Measurements from ENCODE around the gene PSG1. TPM values are rescaled to one million over a fixed set of nuclear protein-coding genes. Genes with fewer than 3 reads are reported as not detected.
"Not testable (repeated sequence)": the region's sequence is repeated elsewhere in the genome, so short reads cannot be mapped to it uniquely, and the experiment has no call there.

Gene PSG1
- total RNA-seq, 4 donors from 2014 or later, result 0.29 TPM; not detected in 3

DNA sequence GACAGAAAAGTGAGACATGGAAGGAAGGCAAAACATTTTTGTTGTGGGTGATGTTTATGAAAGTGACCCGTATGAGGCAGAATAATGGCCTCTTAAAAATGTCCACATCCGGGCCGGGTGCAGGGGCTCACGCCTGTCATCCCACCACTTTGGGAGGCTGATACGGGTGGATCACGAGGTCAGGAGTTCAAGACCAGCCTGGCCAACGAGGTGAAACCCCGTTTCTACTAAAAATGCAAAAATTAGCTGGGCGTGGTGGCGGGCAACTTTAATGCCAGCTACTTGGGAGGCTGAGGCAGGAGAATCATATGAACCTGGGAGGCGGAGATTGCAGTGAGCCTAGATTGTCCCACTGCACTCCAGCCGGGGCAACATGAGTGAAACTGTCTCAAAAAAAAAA lies 20.2 kb upstream of the PSG1 start:
- H3K27ac ChIP-seq (replicated peaks in 1 of 4); intact Hi-C loops (cut with DNase I); H3K9me3 ChIP-seq; H3K4me3 ChIP-seq; H3K4me1 ChIP-seq; H3K27me3 ChIP-seq; H3K36me3 ChIP-seq; DNase-seq (ENCODE audit: extremely low spot score): not testable (repeated sequence)
- WGBS, result 89% methylated on average over 12 of the region's 12 CpGs

DNA sequence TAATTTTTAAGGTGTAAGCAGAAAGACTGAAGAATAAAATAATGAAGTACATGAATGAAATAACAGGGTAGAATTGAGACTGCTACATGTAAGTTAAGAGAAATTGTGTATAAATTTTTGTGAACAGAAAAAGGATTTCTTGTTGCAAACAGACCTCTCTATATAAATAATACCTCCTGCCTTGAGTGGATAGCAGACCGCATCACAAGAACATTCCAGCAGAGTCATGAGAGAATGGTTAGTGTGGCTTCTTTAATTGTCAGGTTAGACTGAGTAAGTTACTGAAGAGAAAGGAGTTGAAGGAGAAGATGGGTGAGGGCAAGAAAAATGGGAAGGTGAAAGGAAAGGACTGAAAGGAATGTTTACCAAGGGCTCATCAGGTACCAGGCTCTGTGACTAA lies 19.6 kb upstream of the PSG1 start:
- WGBS, result 78% methylated on average over 1 of the region's 1 CpG
- H3K27ac ChIP-seq (replicated peaks in 1 of 4); H3K4me3 ChIP-seq; H3K9me3 ChIP-seq; H3K27me3 ChIP-seq; DNase-seq (ENCODE audit: extremely low spot score); H3K36me3 ChIP-seq; intact Hi-C loops (cut with DNase I); H3K4me1 ChIP-seq: not testable (repeated sequence)

DNA sequence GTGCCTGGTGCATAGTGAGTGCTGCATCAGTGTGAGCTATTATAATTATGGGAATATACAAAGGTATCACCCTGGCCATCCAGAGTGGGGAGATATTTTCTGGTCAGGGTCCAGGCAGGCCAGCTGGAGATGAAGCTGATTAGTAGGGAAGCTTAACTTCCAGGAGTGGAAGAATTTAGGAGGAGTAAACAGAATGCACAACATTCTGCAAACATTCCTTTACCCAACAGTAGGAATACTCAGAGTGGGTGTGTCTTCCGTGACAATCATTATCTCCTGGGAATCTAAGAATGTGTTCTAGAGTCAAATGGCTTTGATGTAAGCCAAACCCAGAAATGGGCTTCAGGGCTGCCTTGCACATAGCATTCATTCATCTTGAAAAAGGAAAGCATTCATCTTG lies 19.1 kb upstream of the PSG1 start:
- H3K27me3 ChIP-seq; DNase-seq (ENCODE audit: extremely low spot score); H3K36me3 ChIP-seq; H3K4me3 ChIP-seq; H3K9me3 ChIP-seq; intact Hi-C loops (cut with DNase I); H3K4me1 ChIP-seq; H3K27ac ChIP-seq (replicated peaks in 1 of 4): not testable (repeated sequence)
- WGBS, result 63% methylated on average over 1 of the region's 1 CpG

DNA sequence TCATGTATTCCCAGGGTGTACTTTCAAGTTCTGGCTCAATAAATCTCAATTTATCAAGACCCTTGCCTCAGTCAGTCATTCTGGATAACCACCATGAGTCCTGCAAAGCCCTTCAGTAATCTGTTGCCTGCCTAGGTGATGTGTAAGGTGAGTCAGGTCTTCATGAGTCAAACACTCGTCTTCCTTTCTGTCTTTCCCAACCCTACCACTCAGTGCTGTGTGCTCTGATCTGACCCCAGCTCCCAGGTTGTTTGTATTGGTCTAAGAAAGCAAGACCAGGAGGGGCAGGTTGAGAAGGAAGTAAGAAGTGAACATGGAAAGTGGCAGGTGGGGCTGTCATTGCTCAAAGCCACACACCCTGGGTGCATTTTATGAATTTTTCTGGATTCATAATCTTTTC lies 18.2 kb upstream of the PSG1 start:
- H3K4me1 ChIP-seq; DNase-seq (ENCODE audit: extremely low spot score); H3K4me3 ChIP-seq; H3K27ac ChIP-seq (replicated peaks in 1 of 4); H3K9me3 ChIP-seq; intact Hi-C loops (cut with DNase I); H3K36me3 ChIP-seq; H3K27me3 ChIP-seq: not testable (repeated sequence)
- WGBS, result 29% methylated on average over 1 of the region's 1 CpG

DNA sequence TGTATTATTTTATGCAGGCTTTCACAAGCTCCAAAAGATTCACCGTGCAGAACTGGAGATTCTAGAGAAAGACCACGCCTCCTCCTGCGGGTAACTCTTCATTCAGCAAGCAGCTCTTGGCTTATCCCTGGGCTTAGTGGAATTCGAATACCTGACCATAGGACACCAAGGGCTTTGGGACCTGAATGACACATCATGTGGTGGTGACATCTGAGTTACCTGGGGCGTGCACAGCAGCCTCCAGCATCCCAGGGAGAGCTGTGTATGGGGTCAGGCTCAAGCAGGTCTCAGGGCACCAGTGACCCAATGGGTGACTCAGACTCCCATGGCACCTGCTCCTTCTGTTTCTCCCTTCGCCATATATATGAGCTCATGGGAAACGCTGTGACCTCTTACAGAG lies 10.9 kb upstream of the PSG1 start:
- H3K4me3 ChIP-seq; H3K4me1 ChIP-seq; H3K27ac ChIP-seq (replicated peaks in 1 of 4); H3K36me3 ChIP-seq; intact Hi-C loops (cut with DNase I); DNase-seq (ENCODE audit: extremely low spot score); H3K27me3 ChIP-seq: not testable (repeated sequence)
- WGBS, result 99% methylated on average over 6 of the region's 7 CpGs
- H3K9me3 ChIP-seq, result peaks cover 0 to 16% (median 5%) of the 10 kb centered on the region in 4 donors

DNA sequence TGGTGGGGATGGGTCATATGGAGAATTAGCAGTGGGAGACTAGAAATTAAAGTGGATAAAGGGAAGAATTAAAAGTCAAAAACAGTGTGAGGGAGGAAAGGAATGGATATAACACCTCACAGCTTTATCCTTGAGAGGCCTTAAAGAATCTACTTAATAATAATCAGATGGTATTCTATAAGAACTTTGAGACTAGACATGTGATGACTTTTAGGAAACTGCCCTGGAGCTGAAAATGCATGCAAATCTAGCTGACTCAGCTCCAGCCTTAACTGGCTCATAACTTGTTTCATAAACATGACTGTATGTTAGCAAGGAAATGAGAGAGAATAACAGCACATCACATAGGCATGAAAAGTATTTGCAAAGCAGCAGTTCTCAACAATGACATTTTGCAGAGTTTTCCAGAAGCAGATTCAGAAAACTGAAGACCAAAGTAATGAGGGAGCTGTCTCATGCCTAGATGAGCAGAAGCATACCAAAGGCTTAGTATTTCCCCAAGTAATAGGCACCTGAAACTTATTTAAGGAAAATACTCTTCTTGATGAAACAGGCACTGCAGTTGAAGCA lies 8.4 kb upstream of the PSG1 start:
- intact Hi-C loops (cut with DNase I); H3K27ac ChIP-seq (replicated peaks in 1 of 4): not testable (repeated sequence)

DNA sequence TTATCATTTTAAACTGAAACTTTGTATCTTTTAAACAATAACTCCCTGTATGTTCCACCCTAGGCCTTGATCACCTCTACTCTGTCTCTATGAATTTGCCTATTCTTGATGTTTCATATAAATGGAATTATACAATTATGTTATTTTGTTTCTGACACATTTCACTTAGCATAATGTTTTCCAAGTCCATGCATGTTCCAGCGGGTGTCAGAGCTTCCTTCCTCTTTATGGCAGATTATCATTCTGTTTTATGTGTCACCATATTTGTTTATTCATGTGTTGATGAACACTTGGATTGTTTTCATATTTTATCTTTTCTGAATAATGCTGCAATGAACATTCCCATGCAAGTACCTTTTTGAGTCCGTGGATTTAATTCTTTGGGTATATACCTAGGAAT lies 3.2 kb upstream of the PSG1 start:
- H3K4me3 ChIP-seq; DNase-seq (ENCODE audit: extremely low spot score); H3K27ac ChIP-seq (replicated peaks in 1 of 4); H3K4me1 ChIP-seq; H3K36me3 ChIP-seq; H3K9me3 ChIP-seq; H3K27me3 ChIP-seq: not testable (repeated sequence)
- intact Hi-C loops (cut with DNase I), result loop anchor here (5.0 kb wide), 1 partner anchor 90 kb away; no protein-coding TSS in a partner anchor
- WGBS, result 87% methylated on average over 2 of the region's 2 CpGs

More for the DNA sequence above, 8.4 kb upstream of the PSG1 start:
- H3K27me3 ChIP-seq; H3K4me3 ChIP-seq; H3K4me1 ChIP-seq; DNase-seq (ENCODE audit: extremely low spot score); H3K36me3 ChIP-seq: not testable (repeated sequence)
- peaks cover 0 to 16% (median 5%) of the 10 kb centered on the region in 4 donors for H3K9me3 ChIP-seq

DNA sequence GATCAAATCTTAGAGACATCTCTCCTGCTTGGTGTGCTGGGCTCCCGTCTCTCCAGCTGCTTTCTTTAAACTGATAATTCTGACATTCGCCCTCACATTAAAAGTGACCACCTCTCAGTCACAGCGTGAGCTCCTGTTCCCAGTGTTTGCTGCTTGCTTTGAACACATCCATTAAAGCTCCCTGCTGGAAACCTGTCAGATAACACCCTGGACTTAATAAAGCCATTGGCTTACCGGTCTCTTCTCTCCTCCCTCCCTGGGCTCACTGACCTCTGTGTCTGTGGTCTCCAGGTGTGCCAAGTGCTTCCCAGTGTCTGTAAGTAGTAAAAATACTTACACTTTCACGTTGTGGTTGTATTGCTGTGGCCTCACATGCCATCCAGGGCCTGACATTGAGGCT lies 2.5 kb upstream of the PSG1 start:
- WGBS, result 40% methylated on average over 4 of the region's 5 CpGs
- intact Hi-C loops (cut with DNase I), result loop anchor here (5.0 kb wide), 1 partner anchor 90 kb away; no protein-coding TSS in a partner anchor

DNA sequence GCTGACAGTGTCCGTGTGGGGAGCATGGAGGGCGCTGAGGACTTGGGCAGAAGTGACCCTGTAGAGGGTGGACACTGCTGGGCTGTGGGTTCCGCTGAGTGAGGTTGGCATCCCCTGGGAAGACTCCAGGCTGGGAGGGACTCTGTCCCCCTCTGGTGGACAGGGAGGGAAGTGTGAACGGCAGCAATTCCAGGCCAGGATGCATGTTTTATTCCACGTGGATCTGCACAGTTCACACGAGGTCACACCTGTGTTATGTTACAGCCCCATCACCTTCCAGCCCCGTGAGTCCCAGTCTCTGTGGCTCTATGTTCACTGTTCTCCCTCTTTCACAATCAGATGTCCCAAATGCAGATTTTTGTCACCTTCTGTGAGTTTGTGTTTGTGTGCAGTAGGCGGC lies 1.8 kb upstream of the PSG1 start:
- not testable (repeated sequence) for H3K9me3 ChIP-seq; H3K27ac ChIP-seq (replicated peaks in 1 of 4); DNase-seq (ENCODE audit: extremely low spot score); H3K4me3 ChIP-seq; H3K36me3 ChIP-seq; H3K4me1 ChIP-seq; H3K27me3 ChIP-seq
- TF ChIP-seq, protein P1, sequence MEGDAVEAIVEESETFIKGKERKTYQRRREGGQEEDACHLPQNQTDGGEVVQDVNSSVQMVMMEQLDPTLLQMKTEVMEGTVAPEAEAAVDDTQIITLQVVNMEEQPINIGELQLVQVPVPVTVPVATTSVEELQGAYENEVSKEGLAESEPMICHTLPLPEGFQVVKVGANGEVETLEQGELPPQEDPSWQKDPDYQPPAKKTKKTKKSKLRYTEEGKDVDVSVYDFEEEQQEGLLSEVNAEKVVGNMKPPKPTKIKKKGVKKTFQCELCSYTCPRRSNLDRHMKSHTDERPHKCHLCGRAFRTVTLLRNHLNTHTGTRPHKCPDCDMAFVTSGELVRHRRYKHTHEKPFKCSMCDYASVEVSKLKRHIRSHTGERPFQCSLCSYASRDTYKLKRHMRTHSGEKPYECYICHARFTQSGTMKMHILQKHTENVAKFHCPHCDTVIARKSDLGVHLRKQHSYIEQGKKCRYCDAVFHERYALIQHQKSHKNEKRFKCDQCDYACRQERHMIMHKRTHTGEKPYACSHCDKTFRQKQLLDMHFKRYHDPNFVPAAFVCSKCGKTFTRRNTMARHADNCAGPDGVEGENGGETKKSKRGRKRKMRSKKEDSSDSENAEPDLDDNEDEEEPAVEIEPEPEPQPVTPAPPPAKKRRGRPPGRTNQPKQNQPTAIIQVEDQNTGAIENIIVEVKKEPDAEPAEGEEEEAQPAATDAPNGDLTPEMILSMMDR (IDR thresholded peaks at IDR 0.05), result peak; percentile 25 to 59 (median 32)
- 59% methylated on average over 8 of the region's 8 CpGs for WGBS
- intact Hi-C loops (cut with DNase I), result loop anchor here (5.0 kb wide), 1 partner anchor 89 kb away; no protein-coding TSS in a partner anchor

More for the DNA sequence above, 2.5 kb upstream of the PSG1 start:
- not testable (repeated sequence) for DNase-seq (ENCODE audit: extremely low spot score); H3K27me3 ChIP-seq; H3K4me1 ChIP-seq; H3K36me3 ChIP-seq; H3K27ac ChIP-seq (replicated peaks in 1 of 4); H3K9me3 ChIP-seq; H3K4me3 ChIP-seq

DNA sequence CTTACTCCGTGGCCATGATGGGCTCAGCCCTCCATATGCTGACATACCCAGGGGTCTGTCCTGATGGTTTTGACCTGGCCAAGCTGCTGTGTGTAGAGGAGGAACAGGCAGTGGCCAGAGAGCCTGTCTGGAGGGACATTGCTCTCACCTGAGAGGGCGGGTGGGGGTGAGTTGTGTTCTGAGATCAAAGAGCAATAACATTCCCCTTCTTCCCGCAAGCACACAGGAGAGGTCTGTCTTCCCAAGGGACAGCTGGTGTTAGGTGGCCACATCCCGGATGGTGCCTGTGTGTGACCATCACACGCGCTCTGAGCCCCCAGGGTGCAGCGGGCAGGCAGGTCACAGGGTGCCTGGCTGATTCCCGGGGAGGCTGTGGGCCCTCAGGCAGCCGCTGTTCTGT lies 1.1 kb upstream of the PSG1 start:
- 91% methylated on average over 9 of the region's 9 CpGs for WGBS
- not testable (repeated sequence) for H3K4me3 ChIP-seq; DNase-seq (ENCODE audit: extremely low spot score); H3K9me3 ChIP-seq; H3K27me3 ChIP-seq; H3K27ac ChIP-seq (replicated peaks in 1 of 4); H3K36me3 ChIP-seq
- H3K4me1 ChIP-seq, result peaks cover 0 to 16% (median 2%) of the 10 kb centered on the region in 4 donors
- intact Hi-C loops (cut with DNase I), result loop anchor here (5.0 kb wide), 1 partner anchor 88 kb away; no protein-coding TSS in a partner anchor

DNA sequence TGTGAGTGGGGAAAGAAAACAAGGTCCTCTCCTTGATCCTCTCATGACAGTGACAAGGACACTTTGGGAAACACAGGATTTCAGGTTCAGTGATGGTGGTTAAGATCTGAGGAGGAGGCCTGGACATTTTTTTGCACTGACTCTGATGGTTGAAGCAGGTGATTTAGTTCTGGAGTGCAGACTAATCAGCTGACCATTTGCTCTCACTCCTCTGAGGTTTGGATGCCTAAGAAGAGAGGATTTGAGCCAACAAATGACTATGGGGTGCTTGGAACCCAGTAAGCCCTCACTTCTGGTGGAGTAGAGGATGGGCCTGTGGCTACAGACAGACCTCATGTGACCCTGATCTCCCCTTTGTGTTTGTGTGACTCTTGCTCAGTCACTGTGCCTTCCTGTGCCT lies 2.9 kb downstream of the PSG1 start:
- H3K4me3 ChIP-seq; H3K9me3 ChIP-seq; H3K36me3 ChIP-seq; intact Hi-C loops (cut with DNase I); H3K27ac ChIP-seq (replicated peaks in 1 of 4); H3K27me3 ChIP-seq; DNase-seq (ENCODE audit: extremely low spot score): not testable (repeated sequence)
- H3K4me1 ChIP-seq, result peaks cover 0 to 25% (median 7%) of the 10 kb centered on the region in 4 donors

DNA sequence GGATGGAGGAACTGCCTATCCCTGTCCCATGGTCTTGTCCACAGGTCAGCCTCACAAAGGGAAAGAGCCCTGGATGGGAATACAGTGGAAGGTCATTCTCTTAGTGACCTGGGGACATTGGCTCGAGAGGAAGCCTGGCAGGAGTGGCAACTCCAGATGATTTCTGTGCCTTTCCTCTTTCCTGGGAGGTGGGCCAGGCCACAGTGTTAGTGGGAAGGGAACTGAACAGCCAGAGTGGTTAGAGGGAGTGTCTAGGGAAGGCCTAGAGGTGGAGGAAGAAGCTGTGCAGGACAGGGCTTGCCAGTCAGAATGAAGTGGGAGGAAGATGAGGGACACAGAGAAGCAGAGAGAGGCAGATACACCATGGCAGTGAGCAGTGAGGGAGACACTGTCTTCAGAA lies 3.6 kb downstream of the PSG1 start:
- H3K4me3 ChIP-seq; DNase-seq (ENCODE audit: extremely low spot score); H3K9me3 ChIP-seq; H3K36me3 ChIP-seq; intact Hi-C loops (cut with DNase I); H3K27me3 ChIP-seq: not testable (repeated sequence)
- Histone ChIP-seq H3K27ac (replicated peaks in 1 of 4) (peak overlapping the region in 1 of 4 donors; percentile 31), H3K4me1 (peaks cover 0 to 25% (median 7%) of the 10 kb centered on the region in 4 donors)
- 20% methylated on average over 1 of the region's 1 CpG for WGBS
